NCI-H446 (cell line): ENCODE measurements around the gene IQGAP1.
"Not testable (repeated sequence)": the region's sequence is repeated elsewhere in the genome, so short reads cannot be mapped to it uniquely, and the experiment has no call there.

ENCODE experiments used
- DNase-seq, 2 experiments: peaks; one replicate each; lab custom pipeline; 2025; lab: John Stamatoyannopoulos, UW

Gene IQGAP1

DNA sequence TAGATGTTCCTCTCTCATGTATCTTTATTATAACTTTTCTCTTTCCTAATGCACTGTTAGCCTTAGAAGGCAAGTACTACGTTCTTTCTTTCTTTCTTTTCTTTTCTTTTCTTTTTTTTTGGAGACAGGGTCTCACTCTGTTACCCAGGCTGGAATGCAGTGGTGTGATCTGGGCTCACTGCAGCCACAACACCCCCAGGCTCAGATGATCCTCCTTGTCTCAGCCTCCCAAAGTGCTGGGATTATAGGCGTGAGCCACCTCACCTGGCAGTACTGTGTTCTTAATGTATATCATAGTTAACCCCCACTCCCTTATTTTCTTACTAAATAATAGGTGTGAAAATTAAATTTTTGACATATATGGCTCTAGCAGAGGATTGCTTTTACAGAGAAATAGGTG lies 23.1 kb downstream of the IQGAP1 start:
- no peak for DNase-seq

DNA sequence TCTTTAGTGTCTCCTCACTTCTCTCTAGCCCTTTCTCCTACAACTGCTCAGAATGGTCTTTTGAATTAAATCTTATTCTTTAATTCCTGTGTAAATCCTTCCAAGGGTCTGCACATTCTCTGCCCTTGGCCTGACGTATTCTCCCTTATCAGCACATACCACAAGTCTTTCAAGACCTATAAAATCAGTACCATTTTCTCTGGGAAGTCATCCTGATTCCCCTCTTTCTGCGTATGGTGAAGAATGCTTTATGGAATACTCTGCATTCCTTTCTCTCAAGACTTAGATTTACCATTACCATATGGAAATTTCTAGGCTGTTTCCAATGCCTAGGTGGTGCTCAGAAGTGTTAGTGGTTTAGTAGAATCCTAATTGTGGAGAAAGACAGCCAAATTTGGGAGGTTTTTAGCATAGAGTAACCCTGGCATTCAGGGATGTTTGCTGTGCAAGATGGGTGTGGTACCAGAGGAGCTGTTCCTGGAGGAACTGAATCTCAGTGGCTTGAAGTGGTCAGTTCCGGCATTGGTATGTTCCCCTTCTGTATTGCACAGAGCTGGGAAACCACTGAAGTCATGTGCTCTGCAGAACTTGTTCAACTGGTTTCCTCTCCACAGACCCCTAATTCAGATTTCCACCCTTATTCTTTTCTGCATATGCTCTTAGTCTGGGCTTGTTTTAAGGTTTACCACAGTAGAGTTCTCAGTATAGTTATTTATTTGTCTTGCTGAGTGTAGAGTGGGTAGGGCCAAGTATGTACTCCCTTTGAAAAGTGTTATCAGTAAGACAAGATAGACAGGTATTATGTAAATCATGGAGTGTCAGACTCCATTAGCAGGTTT lies 24.5 kb downstream of the IQGAP1 start:
- DNase-seq = no peak

DNA sequence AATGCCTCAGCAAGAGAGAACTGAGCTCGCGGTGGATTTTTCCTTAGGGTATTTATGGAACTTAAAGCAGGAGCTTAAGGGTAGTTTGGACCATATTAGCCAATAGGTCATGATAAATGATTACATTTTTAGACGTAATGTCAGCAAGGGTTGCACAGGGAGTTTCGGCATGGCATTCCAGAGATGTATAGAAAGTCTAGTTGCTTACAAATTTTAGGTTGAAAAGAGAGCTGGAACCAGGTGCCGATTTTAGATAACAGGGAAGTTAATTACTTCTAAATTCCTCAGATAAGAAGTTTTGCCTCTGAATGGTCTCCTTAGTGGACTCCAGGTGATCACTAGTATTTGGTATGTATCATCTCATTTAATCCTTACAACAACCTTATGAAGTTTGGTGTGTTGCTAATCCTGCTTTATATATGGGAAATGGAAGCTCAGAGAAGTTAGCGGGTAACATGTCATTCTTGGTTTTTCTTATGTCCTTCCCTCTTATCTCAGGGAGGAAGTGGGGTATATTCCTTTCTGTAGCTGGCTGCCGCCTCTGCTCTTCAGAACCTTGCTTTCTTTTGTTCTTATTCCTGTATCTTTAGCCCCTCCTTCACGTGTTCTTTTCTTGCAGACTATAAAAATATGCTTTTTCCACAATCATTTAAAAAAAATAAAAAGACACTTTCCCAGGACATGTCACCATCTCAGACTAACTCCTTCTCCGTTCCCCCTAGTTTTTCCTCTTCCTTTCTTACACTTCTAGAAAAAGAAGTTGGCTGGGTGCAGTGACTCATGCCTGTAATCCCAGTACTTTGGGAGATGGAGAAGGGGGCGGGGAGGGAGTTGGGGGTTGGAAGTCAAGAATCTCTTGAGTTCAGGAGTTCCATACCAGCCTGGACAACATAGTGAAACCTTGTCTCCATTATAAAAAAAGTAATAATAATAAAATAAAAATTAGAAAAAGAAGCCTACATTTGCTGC lies 25.7 kb downstream of the IQGAP1 start:
- DNase-seq = no peak

DNA sequence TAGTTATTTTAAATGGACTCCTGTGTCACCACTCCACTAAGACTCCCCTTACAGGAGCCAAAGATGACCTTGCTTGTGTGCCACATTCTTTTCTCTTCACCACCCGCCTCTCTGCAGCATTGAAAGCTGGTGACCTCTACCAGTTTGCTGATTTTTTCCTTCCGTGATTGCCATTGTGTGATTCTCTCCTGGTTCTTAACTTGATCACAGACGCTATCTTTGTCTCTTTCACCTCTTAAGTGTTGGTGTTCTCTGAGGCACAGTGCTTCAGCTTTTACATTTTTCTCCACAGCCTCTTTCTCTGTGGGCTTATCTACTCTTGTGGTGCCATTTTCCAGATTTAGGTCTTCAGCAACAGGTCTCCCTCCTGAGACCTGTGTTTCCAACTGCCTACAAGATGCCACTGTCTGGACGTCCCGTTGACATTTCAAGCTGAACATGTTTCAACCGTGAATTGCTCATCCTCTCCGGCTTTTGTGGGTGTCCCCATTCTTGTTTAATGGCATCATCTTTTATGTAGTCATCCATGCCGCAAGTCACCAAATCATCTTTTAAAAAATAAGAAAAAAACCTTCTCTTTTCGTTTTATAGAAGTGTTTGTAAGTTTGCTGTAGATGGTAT lies 26.5 kb downstream of the IQGAP1 start:
- no peak for DNase-seq

DNA sequence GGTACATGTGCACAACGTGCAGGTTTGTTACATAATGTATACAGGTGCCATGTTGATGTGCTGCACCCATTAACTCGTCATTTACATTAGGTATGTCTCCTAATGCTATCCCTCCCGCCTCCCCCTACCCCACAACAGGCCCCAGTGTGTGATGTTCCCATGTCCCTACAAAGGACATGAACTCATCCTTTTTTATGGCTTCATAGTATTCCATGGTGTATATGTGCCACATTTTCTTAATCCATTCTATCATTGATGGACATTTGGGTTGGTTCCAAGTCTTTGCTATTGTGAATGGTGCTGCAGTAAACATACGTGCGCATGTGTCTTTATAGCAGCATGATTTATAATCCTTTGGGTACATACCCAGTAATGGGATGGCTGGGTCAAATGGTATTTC lies 28.0 kb downstream of the IQGAP1 start:
- DNase-seq = not testable (repeated sequence)

DNA sequence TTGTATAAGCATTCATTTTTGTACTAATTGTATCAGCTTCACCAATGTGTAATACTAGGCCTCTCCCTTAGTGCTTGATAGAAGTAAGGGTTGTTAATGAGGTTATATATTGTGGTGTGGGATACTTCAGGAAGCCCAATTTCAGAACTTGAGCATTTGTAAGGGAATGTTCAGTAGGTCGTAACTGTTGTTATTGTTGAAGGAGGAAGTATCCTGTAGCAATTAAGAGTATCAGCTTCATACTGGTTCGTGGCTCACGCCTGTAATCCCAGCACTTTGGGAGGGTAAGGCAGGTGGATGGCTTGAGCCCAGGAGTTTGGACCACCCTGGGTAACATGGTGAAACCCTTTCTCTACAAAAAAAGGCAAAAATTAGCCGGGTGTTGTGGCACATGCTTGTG lies 30.6 kb downstream of the IQGAP1 start:
- no peak for DNase-seq

DNA sequence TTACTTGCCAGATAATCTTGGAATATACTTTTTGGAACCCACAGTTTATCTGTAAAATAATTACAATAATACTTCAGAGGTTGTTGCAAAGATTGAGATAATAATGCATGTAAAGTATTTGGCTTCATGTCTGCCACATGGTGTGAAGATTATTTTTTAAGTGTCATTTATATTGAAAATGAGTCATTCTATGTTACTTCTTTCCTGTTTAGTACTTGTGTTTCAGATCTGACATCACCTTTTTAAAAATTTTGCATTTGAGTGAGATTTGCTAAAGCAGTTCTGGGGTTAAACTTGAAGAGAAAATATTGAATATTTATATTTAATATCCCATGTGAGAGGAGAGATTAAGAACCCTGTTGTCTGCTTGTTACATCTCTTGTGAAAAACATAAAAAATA lies 31.2 kb downstream of the IQGAP1 start:
- no peak for DNase-seq

DNA sequence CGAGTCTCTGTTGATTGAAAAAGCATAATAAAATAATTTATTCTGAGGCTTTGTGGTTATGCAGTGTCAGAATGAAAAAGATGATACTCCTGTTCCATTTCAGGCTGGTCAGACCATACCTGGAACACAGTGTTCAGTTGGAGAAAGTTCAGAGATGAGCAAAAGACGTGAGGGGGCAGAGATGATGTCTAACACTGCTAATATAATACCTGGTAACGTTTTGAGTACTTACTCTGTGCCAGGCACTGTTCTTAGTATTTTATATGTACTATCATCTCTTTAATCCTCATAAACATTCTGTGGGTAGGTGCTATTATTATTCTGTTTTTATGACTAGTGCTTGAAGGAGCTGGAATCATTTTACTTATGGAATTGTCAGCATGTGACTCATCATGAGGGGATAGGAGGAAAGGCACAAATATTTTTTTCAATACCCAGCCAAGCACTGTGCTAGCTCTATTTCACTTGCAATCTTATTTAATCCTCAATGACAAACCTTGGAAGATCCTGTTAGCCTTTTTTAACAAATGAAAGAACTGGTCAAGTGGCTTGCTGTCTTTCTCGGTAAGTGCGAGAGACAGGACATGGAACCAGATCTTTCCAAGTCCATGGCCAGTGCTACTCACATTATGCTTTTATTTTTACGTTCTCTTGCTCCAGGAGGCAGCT lies 31.8 kb downstream of the IQGAP1 start:
- no peak for DNase-seq

DNA sequence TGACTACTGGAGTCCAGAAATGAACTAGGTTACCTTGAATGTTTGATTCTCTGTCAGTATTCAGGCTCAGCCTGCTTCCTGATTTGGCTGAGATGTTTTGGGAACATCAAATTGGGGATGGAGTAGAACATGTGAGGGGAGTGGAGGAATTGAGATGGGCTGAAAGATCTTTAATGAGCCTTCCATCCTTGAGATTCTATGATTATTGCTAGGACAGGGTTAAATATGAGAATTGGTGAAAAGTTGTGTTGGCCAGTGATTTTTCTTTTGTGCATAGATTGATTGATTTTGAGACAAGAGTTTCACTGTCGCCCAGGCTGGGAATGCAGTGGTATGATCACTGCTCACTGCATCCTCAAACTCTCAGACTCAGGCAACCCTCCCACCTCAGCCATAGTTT lies 32.4 kb downstream of the IQGAP1 start:
- DNase-seq = no peak

DNA sequence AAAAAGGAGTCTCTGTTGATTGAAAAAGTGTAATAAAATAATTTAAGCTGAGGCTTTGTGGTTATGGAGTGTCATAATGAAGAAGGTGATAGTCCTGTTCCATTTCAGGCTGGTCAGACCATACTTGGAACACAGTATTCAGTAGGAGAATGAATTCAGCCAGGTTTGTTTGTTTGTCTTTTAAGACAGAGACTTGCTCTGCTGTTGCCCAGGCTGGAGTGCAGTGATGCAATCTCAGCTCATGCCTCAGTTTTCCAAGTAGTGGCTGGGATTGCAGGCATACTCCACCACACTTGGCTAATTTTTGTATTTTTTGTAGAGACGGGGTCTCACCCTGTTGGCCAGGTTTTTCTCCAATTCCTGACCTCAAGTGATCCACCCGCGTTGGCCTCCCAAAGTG lies 33.5 kb downstream of the IQGAP1 start:
- DNase-seq = no peak

DNA sequence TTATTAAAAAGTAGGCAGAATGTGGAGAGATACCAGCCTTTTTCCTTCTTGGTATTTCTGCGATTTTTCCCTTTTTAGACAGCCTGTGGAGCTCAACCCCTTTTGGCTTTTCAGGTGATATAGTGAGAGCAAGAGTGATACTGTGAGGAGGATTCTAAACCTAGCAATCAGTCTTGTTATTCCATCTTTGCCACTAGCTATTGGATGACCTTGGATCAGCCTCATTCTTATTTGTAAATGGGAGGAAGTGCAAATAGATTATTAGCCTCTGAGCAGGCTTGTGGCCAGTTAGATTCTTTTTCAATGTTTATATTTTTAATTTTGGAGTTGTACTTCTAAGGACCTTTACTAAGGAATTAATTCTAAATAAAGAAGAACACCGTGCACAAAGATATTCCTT lies 34.0 kb downstream of the IQGAP1 start:
- no peak for DNase-seq

DNA sequence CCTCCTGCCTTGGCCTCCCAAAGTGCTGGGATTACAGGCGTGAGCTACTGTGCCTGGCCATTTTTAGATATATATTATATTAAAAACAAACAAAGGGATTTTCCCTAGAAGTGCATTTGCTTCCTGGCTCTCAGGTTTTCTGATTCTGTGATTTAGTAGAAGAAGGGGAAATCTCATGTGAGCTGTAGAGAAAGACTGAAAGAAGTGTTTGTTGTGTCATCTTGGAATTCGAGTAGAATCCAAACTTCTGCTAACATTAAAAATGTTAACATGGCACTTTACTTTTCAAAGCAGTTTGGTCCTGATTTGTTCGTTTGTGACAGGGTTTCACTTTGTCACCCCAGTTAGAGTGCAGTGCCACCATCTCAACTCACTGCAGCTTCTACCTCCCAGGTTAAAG lies 34.9 kb downstream of the IQGAP1 start:
- DNase-seq = no peak

DNA sequence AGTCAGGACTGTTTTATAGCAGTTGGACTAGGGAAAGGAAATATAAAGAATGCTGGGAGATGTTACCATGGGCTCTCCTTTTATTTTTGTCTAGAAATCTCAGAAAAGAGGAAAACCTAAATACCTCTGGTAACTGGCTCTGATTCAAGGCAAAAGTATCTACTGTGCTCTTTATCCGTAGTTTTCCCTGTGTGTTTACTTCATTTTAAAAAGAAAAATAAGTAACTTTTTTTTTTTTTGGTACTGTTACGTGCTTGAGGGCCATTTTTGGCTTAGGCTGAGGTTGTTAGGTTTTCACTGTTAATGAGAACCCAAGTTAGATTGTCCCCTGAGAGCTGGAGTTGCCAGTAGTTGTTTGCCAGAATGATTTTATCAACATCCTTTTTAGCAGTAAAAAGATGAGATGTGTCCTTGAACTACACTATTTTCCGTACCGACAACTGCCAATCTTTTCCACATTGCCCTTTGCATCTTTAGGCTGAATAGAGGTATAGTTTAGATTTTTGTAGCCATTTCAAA lies 35.8 kb downstream of the IQGAP1 start:
- no peak for DNase-seq

DNA sequence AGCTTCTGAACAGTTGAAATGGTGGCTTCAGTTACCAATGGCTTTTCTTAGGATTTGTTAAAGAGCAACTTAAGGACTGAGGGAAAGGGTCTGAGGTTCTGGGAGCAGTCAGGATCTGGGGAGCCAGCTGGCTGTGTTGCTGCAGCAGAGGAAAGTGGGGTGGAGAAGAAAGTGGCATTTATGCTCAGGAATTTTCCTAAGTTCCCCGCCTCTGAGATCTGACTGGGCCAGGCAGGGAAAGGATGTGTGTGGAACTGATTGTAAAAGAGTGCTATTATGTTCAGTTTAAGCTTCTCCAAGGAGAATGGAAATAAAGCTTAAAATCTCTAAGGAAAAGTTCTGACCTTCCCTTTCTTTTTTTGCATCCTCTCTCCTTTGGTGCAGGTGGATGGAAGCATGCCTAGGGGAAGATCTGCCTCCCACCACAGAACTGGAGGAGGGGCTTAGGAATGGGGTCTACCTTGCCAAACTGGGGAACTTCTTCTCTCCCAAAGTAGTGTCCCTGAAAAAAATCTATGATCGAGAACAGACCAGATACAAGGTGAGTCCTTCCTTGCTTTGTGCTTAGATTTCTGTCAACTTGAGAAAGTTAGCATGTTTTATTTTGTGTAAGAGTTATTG lies 37.8 kb downstream of the IQGAP1 start:
- DNase-seq = no peak

DNA sequence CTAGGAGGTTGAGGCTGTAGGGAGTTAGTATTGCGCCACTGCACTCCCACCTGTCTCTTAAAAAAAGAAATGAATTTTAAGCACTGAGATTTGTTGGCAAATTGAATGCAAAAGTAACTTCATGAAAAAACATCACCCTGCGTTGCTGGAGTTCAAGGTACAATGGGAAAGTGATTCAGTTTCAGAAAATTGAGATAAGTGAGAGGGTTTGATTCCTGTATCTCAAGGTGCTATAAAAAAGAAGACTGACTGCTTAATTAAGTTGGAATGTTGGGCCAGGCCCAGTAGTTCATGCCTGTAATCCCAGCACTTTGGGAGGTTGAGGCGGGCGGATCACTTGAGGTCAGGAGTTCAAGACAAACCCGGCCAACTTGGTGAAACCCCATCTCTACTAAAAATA lies 39.1 kb downstream of the IQGAP1 start:
- DNase-seq = no peak

DNA sequence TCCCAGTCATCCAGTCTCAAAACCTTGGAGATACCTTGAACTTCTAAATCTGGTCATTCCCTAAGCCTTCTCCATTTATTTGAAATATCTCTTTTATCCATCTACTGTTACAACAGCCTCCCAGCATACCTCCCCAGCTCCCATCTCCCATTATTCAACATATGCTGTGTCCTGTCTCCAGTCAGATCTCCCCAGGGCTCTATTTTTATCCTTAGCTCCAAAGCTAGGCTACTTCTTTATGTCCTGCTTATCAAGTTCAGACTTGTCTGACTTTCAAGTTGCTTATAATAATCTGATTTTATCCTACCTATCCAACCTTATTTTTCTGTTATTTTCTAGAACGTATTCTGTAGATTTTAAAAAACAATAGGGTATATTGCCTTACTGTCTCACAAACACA lies 44.2 kb downstream of the IQGAP1 start:
- no peak for DNase-seq

DNA sequence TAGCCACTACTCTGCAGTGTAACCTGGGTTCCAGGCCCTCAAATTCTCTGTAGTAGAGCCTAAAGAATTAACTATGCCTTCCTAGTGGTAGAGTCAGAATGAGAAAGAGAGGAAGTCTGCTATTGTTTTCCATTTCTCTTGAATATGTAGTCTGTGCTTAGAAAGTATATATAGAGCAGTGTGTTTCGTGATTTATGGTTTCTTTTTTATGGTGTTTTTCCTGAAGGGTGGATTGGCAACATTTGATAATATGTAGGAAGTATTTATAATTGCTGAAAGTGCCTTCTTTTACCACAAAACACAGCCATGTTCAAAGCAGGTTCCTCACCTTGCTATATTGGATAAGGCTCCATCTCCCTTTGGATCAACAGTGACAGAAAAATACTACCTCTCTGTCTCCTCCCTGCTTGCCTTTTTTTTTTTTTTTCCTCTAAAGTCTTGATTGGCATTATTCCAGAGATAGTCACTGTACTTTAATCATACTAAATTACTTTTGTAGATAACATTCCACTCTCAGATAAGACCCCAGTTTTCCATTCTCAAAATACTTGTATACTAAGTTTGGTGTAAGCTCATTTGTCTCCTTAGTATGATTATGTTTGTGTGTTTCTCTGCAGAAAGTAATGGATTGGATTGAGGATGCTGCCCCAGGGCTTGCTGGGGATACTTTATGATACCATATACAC lies 47.8 kb downstream of the IQGAP1 start:
- no peak for DNase-seq

DNA sequence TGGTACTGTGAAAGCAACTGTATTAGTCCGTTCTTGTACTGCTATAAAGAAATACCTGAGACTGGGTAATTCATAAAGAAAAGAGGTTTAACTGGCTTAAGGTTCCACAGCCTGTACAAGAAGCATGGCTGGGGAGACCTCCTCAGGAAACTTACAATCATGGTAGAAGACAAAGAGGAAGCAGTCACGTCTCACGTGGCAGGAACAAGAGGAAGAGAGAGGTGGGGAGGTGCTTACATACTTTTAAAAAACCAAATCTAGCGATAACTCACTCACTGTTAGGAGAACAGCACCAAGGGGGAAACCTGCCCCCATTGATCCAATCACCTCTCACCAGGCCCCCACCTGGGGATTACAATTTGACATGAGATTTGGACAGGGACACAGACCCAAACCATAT lies 48.9 kb downstream of the IQGAP1 start:
- no peak for DNase-seq

DNA sequence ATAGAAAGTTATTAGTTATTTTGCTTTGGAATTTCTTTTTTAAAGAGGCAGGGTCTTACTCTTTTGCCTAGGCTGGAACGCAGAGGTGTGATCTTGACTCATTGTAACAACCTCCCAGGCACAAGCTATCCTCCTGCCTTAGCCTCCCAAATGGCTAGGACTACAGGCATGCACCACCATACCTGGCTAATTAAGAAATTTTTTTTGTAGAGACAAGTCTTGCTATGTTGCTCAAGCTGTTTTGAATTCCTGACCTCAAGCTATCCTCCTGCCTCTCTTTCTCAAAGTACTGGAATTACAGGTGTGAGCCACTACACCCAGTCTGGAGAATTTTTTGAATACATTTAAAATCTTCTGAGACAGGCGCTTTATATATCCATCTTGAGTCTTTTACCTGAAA lies 49.5 kb downstream of the IQGAP1 start:
- no peak for DNase-seq

DNA sequence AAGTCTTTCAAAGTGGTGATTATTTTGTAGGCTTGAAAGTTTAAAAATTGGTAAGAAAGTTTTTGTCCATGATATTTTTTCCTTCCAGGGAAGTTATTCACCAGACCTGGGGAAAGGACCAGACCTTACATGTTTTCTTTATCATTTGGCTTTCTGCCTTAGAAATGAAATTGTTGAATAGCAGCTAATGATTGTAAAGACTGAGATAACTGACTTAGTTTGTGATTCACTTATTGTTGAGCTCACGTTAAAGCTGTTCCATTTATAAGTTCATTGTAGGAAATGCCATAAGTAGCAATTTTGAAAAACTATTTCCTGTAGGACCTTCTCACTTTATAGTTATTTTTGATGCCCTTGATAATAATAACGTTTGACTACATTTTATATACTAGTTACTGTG lies 51.9 kb downstream of the IQGAP1 start:
- no peak for DNase-seq

DNA sequence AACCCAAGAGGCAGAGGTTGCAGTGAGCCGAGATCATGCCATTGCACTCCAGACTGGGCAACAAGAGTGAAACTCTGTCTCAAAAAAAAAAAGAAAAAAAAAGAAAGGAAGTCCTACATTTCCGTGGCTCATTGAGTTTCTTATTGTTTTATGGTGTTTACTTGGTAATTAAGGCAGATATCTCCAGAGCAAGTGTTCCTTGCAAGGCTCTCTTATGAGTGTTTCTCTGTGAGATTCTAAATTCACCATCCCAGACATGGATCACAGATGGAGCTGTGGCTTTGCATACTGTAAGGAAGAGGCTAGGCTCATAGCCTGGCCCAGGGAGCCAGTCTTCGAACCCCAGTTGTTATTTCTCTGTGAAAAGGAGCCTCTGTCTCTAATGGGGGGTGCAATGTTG lies 53.0 kb downstream of the IQGAP1 start:
- no peak for DNase-seq
